COR-L47 (cell line): ENCODE data around the gene RPS8.
"Not testable (repeated sequence)": the region's sequence is repeated elsewhere in the genome, so short reads cannot be mapped to it uniquely, and the experiment has no call there.

Experiments
- DNase-seq: peaks from one replicate; lab custom pipeline; 2025; lab: John Stamatoyannopoulos, UW

Gene RPS8

GRCh38 chr1:44820328-44821239 is 45.2 kb downstream of the RPS8 start:
- no peak for DNase-seq

GRCh38 chr1:44821240-44821715 is 45.9 kb downstream of the RPS8 start:
- DNase-seq: no peak

GRCh38 chr1:44822131-44822701 is 46.9 kb downstream of the RPS8 start:
- DNase-seq: no peak

GRCh38 chr1:44822981-44823451 is 47.7 kb downstream of the RPS8 start:
- no peak for DNase-seq

- DNase-seq: not testable (repeated sequence)
Observed at GRCh38 chr1:44824392-44824791, 49.1 kb downstream of the RPS8 start.

GRCh38 chr1:44826375-44827196 is 51.2 kb downstream of the RPS8 start:
- no peak for DNase-seq

GRCh38 chr1:44827197-44828002 is 52.1 kb downstream of the RPS8 start:
- DNase-seq: no peak

GRCh38 chr1:44828003-44828651 is 52.8 kb downstream of the RPS8 start:
- DNase-seq: no peak
